Measurements from ENCODE around the gene SLC4A11.

- TF ChIP-seq, protein P1, sequence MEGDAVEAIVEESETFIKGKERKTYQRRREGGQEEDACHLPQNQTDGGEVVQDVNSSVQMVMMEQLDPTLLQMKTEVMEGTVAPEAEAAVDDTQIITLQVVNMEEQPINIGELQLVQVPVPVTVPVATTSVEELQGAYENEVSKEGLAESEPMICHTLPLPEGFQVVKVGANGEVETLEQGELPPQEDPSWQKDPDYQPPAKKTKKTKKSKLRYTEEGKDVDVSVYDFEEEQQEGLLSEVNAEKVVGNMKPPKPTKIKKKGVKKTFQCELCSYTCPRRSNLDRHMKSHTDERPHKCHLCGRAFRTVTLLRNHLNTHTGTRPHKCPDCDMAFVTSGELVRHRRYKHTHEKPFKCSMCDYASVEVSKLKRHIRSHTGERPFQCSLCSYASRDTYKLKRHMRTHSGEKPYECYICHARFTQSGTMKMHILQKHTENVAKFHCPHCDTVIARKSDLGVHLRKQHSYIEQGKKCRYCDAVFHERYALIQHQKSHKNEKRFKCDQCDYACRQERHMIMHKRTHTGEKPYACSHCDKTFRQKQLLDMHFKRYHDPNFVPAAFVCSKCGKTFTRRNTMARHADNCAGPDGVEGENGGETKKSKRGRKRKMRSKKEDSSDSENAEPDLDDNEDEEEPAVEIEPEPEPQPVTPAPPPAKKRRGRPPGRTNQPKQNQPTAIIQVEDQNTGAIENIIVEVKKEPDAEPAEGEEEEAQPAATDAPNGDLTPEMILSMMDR (IDR thresholded peaks at IDR 0.05): no peak
- no peak for TF ChIP-seq POLR2A (IDR thresholded peaks at IDR 0.05)
Measured at GRCh38 chr20:3204124-3204794, 34.7 kb downstream of the SLC4A11 start, which contains the start of gene DDRGK1.

All from lower leg skin (tissue), 3 donors.